Activated CD8-positive, alpha-beta memory T cell treated with anti-CD3 and anti-CD28 coated beads, Interleukin-2, amount 50 U/mL, for 24 hours (primary cell): ENCODE data around the gene THBS1.

ENCODE experiments used
- DNase-seq: peaks from one replicate; pipeline ENCODE4 v3.0.0-alpha.2; 2020; ENCODE audit errors: extremely low read depth

The THBS1 gene

GRCh38 chr15:39589193-39589814, 8.4 kb downstream of the THBS1 start:
- no peak for DNase-seq

- no peak for DNase-seq
These were observed 9.2 kb downstream of the THBS1 start for GRCh38 chr15:39589815-39590644.

GRCh38 chr15:39591141-39591895, 10.4 kb downstream of the THBS1 start:
- DNase-seq, result no peak

- no peak for DNase-seq
These were observed 11.0 kb downstream of the THBS1 start for GRCh38 chr15:39591896-39592315.

GRCh38 chr15:39592500-39592899, 11.6 kb downstream of the THBS1 start:
- DNase-seq, result no peak

GRCh38 chr15:39593071-39593655, 12.3 kb downstream of the THBS1 start:
- no peak for DNase-seq

- DNase-seq, result no peak
These were observed 13.0 kb downstream of the THBS1 start for GRCh38 chr15:39593656-39594445.

- DNase-seq, result no peak
These were observed 13.8 kb downstream of the THBS1 start for GRCh38 chr15:39594446-39595337.

- no peak for DNase-seq
These were observed 14.7 kb downstream of the THBS1 start for GRCh38 chr15:39595338-39596221.

GRCh38 chr15:39596358-39597051, 15.6 kb downstream of the THBS1 start:
- no peak for DNase-seq

GRCh38 chr15:39597336-39597735, 16.5 kb downstream of the THBS1 start:
- no peak for DNase-seq

GRCh38 chr15:39597751-39598185, 16.9 kb downstream of the THBS1 start:
- DNase-seq, result no peak

GRCh38 chr15:39598186-39598850, 17.4 kb downstream of the THBS1 start:
- DNase-seq, result no peak

GRCh38 chr15:39598958-39599845, 18.3 kb downstream of the THBS1 start:
- no peak for DNase-seq

GRCh38 chr15:39599871-39600270, 19.0 kb downstream of the THBS1 start:
- no peak for DNase-seq

GRCh38 chr15:39602143-39602542, 21.3 kb downstream of the THBS1 start:
- no peak for DNase-seq

- DNase-seq, result no peak
These were observed 24.3 kb downstream of the THBS1 start for GRCh38 chr15:39605146-39605545.
